ENCODE results near the gene ASTN2. TPM values are rescaled to one million over a fixed set of nuclear protein-coding genes. Genes with fewer than 3 reads are reported as not detected.

ASTN2 gene
- total and polyA plus RNA-seq, 2 donors (not counting 3 experiments of a cell fraction or from before 2014, with no cell fraction given), result 1.0 to 1.9 TPM

DNA sequence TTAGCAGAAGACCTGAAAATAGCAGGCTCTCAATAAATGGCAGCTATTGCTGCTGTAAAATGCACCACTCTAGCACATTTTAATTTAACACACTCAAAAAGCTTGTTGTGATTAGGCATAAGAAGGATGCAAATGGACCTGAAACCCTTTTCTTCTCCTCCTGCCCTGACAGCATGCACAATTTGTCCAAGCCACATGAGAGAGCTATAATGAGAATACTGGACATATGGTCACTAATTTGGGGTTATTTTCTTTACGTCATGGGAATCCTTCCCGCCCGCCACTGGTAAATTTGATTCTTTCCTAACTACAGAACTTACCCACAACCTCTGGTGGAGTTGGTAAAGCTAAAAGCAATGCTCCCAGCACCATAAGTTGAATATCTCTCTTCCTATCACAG, 665.7 kb downstream of the ASTN2 start:
- Histone ChIP-seq H3K9me3 (replicated peaks; ENCODE audit: control insufficient read depth, insufficient read depth, low read length) (no peaks in the 10 kb centered on the region), H4K20me1 (replicated peaks; ENCODE audit: control insufficient read depth, extremely low read depth, insufficient read depth, low read length) (no peaks in the 10 kb centered on the region), H3K4me1 (ENCODE audit: control insufficient read depth, extremely low read depth, insufficient read depth, low read length) (no peaks in the 10 kb centered on the region), H3K27ac (ENCODE audit: insufficient read depth, low read depth, low read length) (no peak overlapping the region), H3K79me2 (ENCODE audit: control insufficient read depth, insufficient read depth, low read length) (no peaks in the 10 kb centered on the region), H3K4me2 (ENCODE audit: insufficient read depth, low read length) (no peak overlapping the region), H2AFZ (ENCODE audit: low read depth, low read length) (no peak overlapping the region), H3K36me3 (ENCODE audit: control insufficient read depth in 2 of 2, extremely low read depth in 1 of 2, insufficient read depth in 2 of 2, low read length in 2 of 2) (no peaks in the 10 kb centered on the region), H3K9me1 (replicated peaks; ENCODE audit: control insufficient read depth, extremely low read depth, insufficient read depth, low read length) (no peaks in the 10 kb centered on the region), H3K9ac (replicated peaks; ENCODE audit: extremely low read depth, insufficient read depth, low read length) (no peak overlapping the region), H3K4me3 (replicated peaks in 1 of 3; ENCODE audit: insufficient read depth in 1 of 3, low read depth in 1 of 3, low read length in 3 of 3) (no peak overlapping the region), H3K27me3 (ENCODE audit: control insufficient read depth in 2 of 2, insufficient read depth in 2 of 2, low read length in 2 of 2) (no peaks in the 10 kb centered on the region)
- no peak for FAIRE-seq
- TF ChIP-seq EZH2 (IDR thresholded peaks at IDR 0.05; ENCODE audit: borderline replicate concordance, low read depth, low read length, severe bottlenecking) (no peak), FOS (IDR thresholded peaks at IDR 0.05; ENCODE audit: borderline replicate concordance, insufficient read depth, low read length) (no peak), MYC (IDR thresholded peaks at IDR 0.05; ENCODE audit: low read depth, low read length) (no peak), POLR2A (IDR thresholded peaks at IDR 0.05; ENCODE audit: low read depth, low read length) (no peak), JUN (IDR thresholded peaks at IDR 0.05; ENCODE audit: borderline replicate concordance, insufficient read depth, insufficient read length, low read depth) (no peak), GATA2 (IDR thresholded peaks at IDR 0.05; ENCODE audit: insufficient read depth, insufficient read length, low read depth, low read length) (no peak), POLR2AphosphoS5 (IDR thresholded peaks at IDR 0.05; ENCODE audit: insufficient read depth, low read depth, low read length) (no peak)
- TF ChIP-seq, protein P1, sequence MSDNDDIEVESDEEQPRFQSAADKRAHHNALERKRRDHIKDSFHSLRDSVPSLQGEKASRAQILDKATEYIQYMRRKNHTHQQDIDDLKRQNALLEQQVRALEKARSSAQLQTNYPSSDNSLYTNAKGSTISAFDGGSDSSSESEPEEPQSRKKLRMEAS (IDR thresholded peaks at IDR 0.05; ENCODE audit: insufficient read depth, insufficient read length), result no peak
- TF ChIP-seq, protein P2, sequence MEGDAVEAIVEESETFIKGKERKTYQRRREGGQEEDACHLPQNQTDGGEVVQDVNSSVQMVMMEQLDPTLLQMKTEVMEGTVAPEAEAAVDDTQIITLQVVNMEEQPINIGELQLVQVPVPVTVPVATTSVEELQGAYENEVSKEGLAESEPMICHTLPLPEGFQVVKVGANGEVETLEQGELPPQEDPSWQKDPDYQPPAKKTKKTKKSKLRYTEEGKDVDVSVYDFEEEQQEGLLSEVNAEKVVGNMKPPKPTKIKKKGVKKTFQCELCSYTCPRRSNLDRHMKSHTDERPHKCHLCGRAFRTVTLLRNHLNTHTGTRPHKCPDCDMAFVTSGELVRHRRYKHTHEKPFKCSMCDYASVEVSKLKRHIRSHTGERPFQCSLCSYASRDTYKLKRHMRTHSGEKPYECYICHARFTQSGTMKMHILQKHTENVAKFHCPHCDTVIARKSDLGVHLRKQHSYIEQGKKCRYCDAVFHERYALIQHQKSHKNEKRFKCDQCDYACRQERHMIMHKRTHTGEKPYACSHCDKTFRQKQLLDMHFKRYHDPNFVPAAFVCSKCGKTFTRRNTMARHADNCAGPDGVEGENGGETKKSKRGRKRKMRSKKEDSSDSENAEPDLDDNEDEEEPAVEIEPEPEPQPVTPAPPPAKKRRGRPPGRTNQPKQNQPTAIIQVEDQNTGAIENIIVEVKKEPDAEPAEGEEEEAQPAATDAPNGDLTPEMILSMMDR (IDR thresholded peaks at IDR 0.05; ENCODE audit: extremely low read depth in 1 of 2, insufficient read depth in 1 of 2, low read depth in 1 of 2, low read length in 2 of 2), result no peak
- dilution Hi-C loops (cut with MboI; ENCODE audit: extremely low pct_ligation_motif_present, low sequenced_read_pairs), result no loop called here
- ChIA-PET POLR2A (no interaction called here), CTCF (no interaction called here)
- intact Hi-C loops (cut with micrococcal nuclease), result no loop called here
- no peak for DNase-seq (ENCODE audit: low read depth, low spot score)
- BruUV-seq (replicated peaks), result no TSS peak

Data from endothelial cell of umbilical vein (primary cell).